CD4-positive, alpha-beta T cell treated with Interleukin-6 for 4 hours (primary cell): ENCODE measurements around the gene ANKRD2.
"Not testable (repeated sequence)": the region's sequence is repeated elsewhere in the genome, so short reads cannot be mapped to it uniquely, and the experiment has no call there.

Source experiments
- DNase-seq: peaks from one replicate; pipeline ENCODE4 v3.0.0-alpha.2; 2020; ENCODE audit warnings: mixed read lengths

The ANKRD2 gene

DNA sequence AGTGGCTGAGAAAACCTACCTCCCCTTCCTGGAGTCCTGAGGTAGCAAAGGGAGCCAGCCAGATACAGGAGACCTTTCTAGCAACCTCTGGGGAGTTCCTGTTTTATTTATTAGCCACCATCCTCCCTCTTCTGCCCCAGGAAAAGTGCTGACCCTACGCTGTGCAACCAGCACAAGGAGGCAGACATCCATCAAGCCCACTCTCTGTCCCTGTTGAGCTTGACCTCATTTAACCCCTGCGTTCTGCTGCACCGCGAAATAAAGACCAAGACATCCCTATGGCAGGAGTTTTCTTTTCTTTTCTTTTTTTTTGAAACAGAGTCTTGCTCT is 25.3 kb upstream of the ANKRD2 start:
- no peak for DNase-seq

GRCh38 chr10:97547962-97548361 is 24.6 kb upstream of the ANKRD2 start:
- no peak for DNase-seq

DNA sequence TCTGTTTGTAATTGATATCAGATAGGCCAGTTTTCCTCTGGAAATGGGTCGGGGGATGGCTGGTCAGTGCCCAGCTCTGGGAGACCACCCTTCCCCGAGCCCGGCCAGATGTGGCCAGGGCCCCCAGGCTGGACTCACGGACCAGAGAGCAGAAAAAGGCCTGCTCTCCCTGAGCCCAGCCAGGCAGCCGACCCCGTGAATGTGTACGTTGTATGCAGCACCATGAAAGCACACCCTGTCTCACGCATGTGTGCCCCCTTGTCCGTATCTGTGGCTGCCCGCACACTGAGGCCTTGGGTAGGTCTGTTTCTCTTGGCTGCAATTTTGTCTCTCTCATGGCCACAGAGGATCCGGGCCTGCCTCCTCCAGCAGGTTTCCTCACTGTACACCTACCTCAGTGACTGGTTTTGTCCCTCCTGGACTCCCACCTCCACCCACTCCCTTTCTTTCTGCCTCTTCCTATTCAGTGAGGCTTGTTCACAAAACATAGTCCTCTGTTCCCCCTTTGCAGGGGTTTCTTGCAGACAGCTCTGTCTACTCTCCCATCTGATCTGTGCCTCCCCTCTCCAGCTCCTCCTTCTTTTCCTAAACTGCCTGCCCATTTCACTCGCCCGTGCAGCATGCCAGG is 23.6 kb upstream of the ANKRD2 start:
- no peak for DNase-seq

- no peak for DNase-seq
These were observed 22.8 kb upstream of the ANKRD2 start for GRCh38 chr10:97549587-97550322.

DNA sequence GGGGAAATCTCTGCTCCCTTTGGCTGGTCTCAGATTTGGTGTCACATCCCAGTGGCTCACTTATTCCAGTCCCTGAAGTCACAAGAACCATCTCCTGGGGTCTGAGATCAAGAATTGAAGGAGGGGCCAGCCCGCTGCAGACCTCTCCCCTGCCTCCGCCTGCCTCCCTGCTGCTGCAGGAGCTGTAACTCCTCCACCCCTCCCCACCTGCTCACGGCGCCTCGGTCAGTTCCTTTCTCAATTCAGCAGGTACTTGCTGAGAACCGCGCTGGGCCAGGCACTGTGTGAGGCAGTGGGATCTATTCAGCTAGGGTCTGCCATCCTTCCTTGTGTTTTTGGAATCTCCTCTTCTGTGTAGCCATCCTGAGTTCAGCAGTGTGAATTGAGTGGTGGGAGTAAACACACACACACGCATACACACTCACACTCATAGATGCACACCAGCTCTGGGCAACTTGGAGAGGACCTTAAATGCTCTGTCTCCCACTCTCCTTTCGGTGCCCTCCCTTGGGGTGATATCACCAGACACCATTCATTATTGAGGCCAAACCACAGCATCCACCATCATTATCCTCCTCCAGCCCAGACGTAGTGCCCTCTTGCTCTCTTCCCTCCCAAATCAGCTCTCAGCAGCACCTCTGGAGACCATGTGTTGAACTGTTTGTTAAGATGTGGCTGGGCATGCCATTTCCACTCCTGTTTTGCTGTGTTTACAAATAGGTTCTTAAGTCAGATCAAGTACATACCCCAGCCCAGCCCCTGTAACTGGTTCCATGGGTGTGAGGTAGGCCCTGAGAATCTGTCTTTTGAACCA is 22.0 kb upstream of the ANKRD2 start:
- no peak for DNase-seq

GRCh38 chr10:97551271-97551670 is 21.3 kb upstream of the ANKRD2 start:
- no peak for DNase-seq

DNA sequence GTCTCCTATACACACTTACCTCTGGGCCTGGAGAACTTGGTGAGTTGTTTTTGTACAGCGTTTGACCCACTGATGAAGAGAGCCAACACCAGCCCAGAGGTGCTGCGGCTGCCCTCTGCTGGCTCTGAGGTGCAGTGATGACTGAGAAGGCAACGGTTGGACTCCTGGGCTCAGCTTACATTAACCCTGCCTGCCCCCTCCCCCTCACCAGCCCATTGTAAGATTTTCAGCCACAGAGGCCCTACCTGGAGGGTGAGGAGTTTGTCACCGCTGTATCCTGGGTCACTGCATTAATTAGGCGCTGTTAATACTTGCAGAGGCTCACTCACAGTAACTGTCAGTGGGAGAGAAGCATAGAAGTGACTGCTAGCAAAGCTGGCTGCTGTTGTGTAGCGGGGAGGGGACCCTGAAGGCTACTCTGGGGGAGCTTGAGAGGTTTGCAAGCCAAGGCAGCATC is 19.0 kb upstream of the ANKRD2 start:
- peak; percentile 72 for DNase-seq

DNA sequence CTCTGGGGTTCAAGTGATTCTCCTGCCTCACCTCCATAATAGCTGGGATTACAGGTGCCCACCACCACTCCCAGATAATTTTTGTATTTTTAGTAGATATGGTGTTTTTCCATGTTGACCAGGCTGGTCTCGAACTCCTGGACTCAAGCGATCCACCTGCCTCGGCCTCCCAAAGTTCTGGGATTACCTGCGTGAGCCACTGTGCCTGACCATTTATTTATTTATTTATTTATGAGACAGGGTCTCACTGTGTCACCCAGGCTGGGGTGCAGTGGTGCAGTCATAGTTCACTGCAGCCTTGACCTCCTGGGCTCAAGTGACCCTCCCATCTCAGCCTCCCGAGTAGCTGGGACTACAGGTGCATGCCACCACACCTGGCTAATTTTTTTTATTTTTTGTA is 18.2 kb upstream of the ANKRD2 start:
- not testable (repeated sequence) for DNase-seq

- DNase-seq, result not testable (repeated sequence)
These were observed 17.0 kb upstream of the ANKRD2 start for GRCh38 chr10:97555541-97555940.

DNA sequence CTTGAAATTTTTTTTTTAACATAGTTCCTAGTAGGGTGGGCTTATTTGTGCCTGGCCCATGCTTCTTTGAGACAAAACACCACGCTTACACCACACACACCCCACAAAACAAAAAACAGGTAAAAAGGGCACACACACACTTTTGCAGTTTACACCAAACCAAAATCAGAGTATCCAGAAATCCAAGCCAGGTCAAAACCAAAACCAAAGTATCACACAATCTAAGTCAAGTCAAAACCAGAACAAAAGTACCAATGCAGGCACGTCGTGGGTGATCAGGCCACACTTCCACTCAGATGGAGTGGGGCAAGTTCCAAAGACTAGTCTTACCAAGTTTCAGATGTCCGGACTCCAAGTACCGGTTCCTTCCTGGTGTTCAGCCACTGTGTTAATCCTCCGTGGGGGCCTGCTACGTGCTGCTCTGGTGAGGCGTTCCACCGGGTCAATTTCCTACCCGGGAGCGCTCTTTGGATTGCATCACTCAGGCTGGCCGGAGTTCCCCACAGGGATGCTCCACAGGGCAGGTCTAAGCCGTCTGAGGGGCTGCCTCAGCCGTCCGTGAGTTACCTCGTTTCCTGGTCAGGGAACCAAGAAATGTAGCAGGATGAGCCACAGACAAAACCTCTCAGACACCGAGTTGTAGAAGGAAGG is 11.7 kb upstream of the ANKRD2 start:
- not testable (repeated sequence) for DNase-seq

GRCh38 chr10:97561386-97562077 is 11.0 kb upstream of the ANKRD2 start:
- not testable (repeated sequence) for DNase-seq

DNA sequence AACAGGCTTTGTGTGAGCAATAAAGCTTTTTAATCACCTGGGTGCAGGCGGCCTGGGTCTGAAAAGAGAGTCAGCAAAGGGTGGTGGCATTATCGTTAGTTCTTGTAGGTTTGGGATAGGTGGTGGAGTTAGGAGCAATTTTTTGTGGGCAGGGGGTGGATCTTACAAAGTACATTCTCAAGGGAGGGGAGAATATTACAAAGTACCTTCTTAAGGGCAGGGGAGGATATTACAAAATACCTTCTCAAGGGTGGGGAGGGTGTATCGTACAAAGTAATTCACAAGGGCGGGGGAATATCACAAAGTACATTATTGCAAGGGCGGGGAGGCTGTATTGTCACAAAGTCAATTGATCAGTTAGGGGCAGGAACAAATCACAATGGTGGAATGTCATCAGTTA is 10.2 kb upstream of the ANKRD2 start:
- DNase-seq, result not testable (repeated sequence)

- no peak for DNase-seq
These were observed 9.2 kb upstream of the ANKRD2 start for GRCh38 chr10:97563337-97563736.

- no peak for DNase-seq
These were observed 7.8 kb upstream of the ANKRD2 start for GRCh38 chr10:97564776-97565175.

DNA sequence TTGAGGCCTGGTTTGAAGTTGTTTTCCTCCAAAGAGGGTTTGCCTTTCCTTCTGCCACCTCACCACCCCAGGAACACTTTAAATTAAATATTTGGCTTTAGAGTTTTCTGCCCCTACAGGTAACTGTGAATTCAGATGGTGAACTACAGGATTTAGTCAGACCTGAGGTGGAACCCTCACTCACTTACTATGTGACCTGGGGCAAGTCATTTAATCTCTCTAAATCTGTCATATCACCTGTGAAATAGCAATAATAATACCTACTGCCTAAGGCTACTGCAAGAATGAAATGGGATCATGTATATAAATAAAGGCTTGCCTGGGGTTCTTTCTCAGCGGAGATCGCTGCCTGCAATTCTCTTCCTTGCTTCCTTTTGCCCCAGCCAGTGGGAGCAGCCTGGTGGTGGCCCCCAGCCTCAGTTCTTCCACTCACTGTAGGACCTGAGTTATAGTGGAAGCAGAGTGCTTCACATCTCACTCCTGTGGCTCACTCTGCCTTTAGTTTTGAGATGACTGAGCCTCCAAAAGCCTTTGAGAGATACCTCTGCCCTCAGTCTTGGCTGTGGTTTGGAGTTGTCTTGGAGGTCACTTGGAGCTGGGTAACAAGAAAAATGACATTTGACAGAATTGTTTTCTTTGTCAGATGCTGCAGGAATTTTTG is 6.1 kb upstream of the ANKRD2 start:
- DNase-seq, result no peak

DNA sequence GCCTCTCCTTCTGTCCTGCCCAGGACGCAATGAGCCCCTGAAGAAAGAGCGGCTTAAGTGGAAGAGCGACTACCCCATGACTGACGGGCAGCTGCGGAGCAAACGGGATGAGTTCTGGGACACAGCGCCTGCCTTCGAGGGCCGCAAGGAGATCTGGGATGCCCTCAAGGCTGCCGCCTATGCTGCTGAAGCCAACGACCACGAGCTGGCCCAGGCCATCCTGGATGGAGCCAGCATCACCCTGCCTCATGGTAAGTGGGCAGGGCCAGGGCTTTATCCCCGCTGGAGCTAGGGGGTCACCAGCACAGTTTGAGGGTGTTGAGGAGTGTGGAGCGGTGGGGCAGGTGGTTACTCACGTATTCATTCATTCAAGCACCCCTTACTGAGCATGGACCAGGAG is 4.7 kb upstream of the ANKRD2 start:
- DNase-seq, result no peak

DNA sequence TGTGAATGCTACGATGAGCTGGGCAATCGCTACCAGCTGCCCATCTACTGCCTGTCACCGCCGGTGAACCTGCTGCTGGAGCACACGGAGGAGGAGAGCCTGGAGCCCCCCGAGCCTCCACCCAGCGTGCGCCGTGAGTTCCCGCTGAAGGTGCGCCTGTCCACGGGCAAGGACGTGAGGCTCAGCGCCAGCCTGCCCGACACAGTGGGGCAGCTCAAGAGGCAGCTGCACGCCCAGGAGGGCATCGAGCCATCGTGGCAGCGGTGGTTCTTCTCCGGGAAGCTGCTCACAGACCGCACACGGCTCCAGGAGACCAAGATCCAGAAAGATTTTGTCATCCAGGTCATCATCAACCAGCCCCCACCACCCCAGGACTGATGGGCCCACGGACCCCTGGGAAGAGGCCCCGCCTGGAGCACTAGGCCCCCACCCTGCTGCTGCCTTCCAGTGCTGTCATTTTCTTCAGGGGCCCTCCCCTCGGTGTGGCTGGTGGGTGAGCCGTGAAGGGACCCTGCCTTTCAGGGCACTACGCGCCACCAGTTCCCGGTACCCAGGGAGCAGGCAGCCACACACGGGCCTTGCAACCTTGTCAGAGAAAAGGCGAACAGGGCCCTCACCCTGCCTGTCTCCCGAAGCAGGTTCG is 2.3 kb upstream of the ANKRD2 start:
- DNase-seq, result no peak

GRCh38 chr10:97570789-97571471 is 1.6 kb upstream of the ANKRD2 start:
- DNase-seq, result no peak

GRCh38 chr10:97571622-97572021 is 957 bp upstream of the ANKRD2 start:
- no peak for DNase-seq

DNA sequence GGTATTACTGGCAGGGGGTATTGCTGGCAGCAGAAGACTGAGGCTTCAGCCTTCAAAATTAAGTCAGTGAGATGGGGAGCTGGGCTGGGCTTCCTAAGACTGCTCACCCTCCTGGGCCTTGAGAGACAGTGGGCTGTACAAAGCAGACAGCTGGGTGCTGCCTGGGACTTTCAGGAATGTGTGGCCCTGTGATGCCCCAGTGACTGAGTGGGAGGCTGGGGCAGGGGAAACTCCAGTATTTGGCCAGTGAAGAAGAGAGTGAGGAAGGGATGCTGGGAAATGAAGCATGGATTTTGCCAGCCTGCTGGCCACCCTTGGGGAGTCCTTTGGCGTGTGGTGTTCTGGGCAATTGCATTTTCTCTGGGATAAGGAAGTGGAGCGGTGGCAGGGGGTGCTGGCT is 442 bp downstream of the ANKRD2 start:
- DNase-seq, result no peak

DNA sequence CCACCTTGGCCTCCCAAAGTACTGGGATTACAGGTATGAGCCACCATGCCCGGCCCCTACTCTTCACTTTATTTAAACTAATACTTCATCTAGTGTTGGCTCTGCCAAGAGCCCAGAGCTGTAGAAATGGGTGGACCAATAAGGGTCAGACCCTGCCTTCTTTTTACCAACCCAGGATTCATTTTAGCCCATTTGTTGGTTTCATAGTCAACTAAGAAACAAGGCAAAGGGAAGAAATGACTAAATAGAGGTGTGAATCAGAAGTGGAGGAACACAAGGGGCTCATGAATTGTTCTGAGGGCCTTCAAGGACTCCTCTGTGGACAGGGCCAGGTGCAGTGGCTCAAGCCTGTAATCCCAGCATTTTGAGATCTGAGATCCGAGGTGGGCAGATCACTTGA is 1.1 kb downstream of the ANKRD2 start:
- DNase-seq, result no peak
